Measurements from ENCODE around the gene SARM1.

DNA sequence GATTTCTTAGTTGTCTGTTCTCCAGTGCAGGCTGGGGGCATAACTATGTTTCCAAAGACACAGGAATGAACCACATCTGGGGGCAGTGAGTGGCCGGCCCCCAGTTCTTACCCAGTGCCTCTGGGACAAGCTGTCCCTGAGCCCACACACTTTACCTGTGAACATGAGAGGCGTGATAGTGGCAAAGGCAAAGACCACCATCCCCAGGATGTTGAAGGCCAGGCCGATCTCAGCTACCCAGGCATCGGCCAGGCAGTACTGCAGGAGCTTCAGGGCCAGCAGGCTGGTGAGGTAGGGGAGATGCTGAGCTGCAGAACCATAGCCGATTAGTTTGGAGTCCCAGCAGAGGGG, 32.9 kb downstream of the SARM1 start:
- TF ChIP-seq, protein P1, sequence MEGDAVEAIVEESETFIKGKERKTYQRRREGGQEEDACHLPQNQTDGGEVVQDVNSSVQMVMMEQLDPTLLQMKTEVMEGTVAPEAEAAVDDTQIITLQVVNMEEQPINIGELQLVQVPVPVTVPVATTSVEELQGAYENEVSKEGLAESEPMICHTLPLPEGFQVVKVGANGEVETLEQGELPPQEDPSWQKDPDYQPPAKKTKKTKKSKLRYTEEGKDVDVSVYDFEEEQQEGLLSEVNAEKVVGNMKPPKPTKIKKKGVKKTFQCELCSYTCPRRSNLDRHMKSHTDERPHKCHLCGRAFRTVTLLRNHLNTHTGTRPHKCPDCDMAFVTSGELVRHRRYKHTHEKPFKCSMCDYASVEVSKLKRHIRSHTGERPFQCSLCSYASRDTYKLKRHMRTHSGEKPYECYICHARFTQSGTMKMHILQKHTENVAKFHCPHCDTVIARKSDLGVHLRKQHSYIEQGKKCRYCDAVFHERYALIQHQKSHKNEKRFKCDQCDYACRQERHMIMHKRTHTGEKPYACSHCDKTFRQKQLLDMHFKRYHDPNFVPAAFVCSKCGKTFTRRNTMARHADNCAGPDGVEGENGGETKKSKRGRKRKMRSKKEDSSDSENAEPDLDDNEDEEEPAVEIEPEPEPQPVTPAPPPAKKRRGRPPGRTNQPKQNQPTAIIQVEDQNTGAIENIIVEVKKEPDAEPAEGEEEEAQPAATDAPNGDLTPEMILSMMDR (IDR thresholded peaks at IDR 0.05; ENCODE audit: low read depth, low read length) = no peak
- no peak for TF ChIP-seq EZH2phosphoT487 (IDR thresholded peaks at IDR 0.05; ENCODE audit: low read depth)
